HT-29 (cell line): Measurements from ENCODE around the gene SKAP2. TPM values are rescaled to one million over a fixed set of nuclear protein-coding genes. Genes with fewer than 3 reads are reported as not detected.

ENCODE experiments used
- DNase-seq: peaks from one replicate; pipeline ENCODE4 v3.0.0-alpha.2; 2015; ENCODE audit warnings: low spot score
- total RNA-seq: library from RNA; depleted of rRNA; stranded (reverse); fragments of >200 nt; shearing (Covaris generic); gene quantifications from 2 replicates; pipeline ENCODE4 v1.2.3, GENCODE V29; 2014

The SKAP2 gene
- total RNA-seq, 1 experiment from 2014 or later: 12.3 TPM

- no peak for DNase-seq
Observed at GRCh38 chr7:26696161-26696560, 168.2 kb downstream of the SKAP2 start.

GRCh38 chr7:26694713-26695112, 169.7 kb downstream of the SKAP2 start:
- DNase-seq: no peak

- DNase-seq: no peak
Observed at GRCh38 chr7:26694141-26694540, 170.2 kb downstream of the SKAP2 start.

- no peak for DNase-seq
Observed at GRCh38 chr7:26691886-26692285, 172.5 kb downstream of the SKAP2 start.

- no peak for DNase-seq
Observed at GRCh38 chr7:26691406-26691805, 173.0 kb downstream of the SKAP2 start.

GRCh38 chr7:26690135-26690805, 174.1 kb downstream of the SKAP2 start:
- DNase-seq: no peak

- no peak for DNase-seq
Observed at GRCh38 chr7:26688936-26689506, 175.4 kb downstream of the SKAP2 start.

GRCh38 chr7:26688388-26688787, 176.0 kb downstream of the SKAP2 start:
- DNase-seq: peak; percentile 41

GRCh38 chr7:26687032-26687431, 177.4 kb downstream of the SKAP2 start:
- DNase-seq: no peak

GRCh38 chr7:26686448-26686981, 177.9 kb downstream of the SKAP2 start:
- DNase-seq: peak; percentile 84

- no peak for DNase-seq
Observed at GRCh38 chr7:26685606-26686005, 178.8 kb downstream of the SKAP2 start.

GRCh38 chr7:26684447-26684846, 179.9 kb downstream of the SKAP2 start:
- DNase-seq: no peak

- no peak for DNase-seq
Observed at GRCh38 chr7:26683277-26683676, 181.1 kb downstream of the SKAP2 start.

GRCh38 chr7:26681819-26682418, 182.5 kb downstream of the SKAP2 start:
- DNase-seq: peak; percentile 70

GRCh38 chr7:26680587-26680986, 183.8 kb downstream of the SKAP2 start:
- DNase-seq: no peak

GRCh38 chr7:26675143-26675887, 189.1 kb downstream of the SKAP2 start:
- no peak for DNase-seq

- DNase-seq: no peak
Observed at GRCh38 chr7:26673858-26674257, 190.5 kb downstream of the SKAP2 start.

GRCh38 chr7:26673271-26673670, 191.1 kb downstream of the SKAP2 start:
- DNase-seq: no peak

GRCh38 chr7:26670841-26671240, 193.5 kb downstream of the SKAP2 start:
- no peak for DNase-seq

- no peak for DNase-seq
Observed at GRCh38 chr7:26670290-26670689, 194.1 kb downstream of the SKAP2 start.

- DNase-seq: no peak
Observed at GRCh38 chr7:26668821-26669220, 195.6 kb downstream of the SKAP2 start.

GRCh38 chr7:26667514-26668133, 196.8 kb downstream of the SKAP2 start:
- DNase-seq: peak; percentile 95
